ENCODE data around the gene LAD1.

The LAD1 gene

DNA sequence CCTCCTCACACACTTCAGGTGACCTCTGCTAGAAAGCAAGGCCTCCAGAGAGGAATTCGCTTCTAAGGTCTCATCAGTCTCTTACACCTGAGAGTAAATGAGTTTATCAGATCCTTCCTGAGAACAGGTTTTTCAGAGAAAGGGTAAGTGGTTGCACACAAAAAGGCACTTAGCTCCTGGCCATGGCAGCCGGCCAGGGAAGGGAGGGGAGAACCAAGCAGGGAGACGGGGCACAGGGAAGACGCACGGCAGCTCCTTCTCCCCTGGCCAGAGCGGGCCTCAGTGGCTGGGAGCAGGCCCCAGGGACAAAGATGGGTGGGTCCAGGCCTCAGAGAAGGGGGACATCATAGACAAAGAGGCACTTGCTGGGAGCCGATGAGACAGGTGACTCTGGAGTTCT is 18.0 kb downstream of the LAD1 start:
- DNase-seq (ENCODE audit: low spot score), result no peak

DNA sequence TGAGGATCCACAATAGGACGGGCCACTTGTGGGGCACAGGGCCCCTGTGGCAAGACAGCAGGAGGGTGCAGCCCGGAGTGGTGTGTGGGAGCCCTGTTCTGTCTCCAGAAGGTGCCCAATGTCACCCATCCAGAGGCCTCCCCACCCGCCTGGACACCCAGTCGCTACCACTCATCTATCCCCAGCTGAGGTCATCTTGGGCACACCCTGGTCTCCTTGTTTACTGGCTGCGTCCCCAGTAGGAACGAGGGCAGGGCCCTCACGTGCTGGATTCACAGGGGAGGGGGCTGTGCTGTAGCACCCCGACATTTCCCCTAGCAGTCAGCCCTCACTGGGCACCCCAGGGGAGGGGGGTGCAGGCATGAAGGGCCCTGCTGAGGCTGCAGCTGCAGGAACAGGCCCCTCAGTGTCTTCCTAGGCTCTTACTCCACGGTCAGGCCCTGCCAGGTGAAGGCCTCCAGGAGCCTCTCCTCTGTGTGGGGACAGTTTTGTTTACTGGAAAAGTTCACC is 19.3 kb downstream of the LAD1 start:
- DNase-seq (ENCODE audit: low spot score), result no peak
- TF ChIP-seq, protein P1, sequence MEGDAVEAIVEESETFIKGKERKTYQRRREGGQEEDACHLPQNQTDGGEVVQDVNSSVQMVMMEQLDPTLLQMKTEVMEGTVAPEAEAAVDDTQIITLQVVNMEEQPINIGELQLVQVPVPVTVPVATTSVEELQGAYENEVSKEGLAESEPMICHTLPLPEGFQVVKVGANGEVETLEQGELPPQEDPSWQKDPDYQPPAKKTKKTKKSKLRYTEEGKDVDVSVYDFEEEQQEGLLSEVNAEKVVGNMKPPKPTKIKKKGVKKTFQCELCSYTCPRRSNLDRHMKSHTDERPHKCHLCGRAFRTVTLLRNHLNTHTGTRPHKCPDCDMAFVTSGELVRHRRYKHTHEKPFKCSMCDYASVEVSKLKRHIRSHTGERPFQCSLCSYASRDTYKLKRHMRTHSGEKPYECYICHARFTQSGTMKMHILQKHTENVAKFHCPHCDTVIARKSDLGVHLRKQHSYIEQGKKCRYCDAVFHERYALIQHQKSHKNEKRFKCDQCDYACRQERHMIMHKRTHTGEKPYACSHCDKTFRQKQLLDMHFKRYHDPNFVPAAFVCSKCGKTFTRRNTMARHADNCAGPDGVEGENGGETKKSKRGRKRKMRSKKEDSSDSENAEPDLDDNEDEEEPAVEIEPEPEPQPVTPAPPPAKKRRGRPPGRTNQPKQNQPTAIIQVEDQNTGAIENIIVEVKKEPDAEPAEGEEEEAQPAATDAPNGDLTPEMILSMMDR (IDR thresholded peaks at IDR 0.05; ENCODE audit: extremely low read depth, missing control alignments), result no peak

More for the DNA sequence above, 18.0 kb downstream of the LAD1 start:
- TF ChIP-seq, protein P1 (IDR thresholded peaks at IDR 0.05; ENCODE audit: extremely low read depth, missing control alignments), result no peak

DNA sequence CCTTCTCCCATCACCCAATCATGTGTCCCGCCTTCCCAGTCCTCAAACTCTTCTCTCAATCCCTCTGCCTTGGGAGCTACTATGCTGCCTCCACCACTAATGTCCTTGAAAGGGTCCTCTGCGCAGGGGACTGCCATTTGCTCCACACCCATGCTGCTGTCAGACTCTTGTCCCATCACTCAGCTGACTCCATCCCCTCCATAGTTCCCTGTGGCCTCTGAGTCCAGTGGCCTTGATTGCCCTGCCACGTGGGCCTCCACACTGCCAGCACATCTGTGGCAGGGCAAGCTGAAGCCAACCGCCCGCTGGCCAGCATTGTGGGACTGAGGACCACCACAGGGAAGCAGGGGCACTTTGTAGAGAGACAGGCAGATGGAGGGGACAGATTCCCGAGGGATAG is 20.3 kb downstream of the LAD1 start:
- TF ChIP-seq, protein P1 (IDR thresholded peaks at IDR 0.05; ENCODE audit: extremely low read depth, missing control alignments), result no peak
- no peak for DNase-seq (ENCODE audit: low spot score)

GRCh38 chr1:201377611-201378092 is 21.5 kb downstream of the LAD1 start, which contains the start of gene TNNT2:
Gene TNNT2, minus strand, starts transcription at chr1:201377680. Its CDS starts 4,426 bp downstream, at chr1:201373254.
- DNase-seq (ENCODE audit: low spot score), result no peak
- TF ChIP-seq, protein P1 (IDR thresholded peaks at IDR 0.05; ENCODE audit: extremely low read depth, missing control alignments), result no peak

- peak; percentile 75 for DNase-seq (ENCODE audit: low spot score)
- TF ChIP-seq, protein P1 (IDR thresholded peaks at IDR 0.05; ENCODE audit: extremely low read depth, missing control alignments), result peak; percentile 60
Measured at GRCh38 chr1:201376464-201377374, 22.4 kb downstream of the LAD1 start.

DNA sequence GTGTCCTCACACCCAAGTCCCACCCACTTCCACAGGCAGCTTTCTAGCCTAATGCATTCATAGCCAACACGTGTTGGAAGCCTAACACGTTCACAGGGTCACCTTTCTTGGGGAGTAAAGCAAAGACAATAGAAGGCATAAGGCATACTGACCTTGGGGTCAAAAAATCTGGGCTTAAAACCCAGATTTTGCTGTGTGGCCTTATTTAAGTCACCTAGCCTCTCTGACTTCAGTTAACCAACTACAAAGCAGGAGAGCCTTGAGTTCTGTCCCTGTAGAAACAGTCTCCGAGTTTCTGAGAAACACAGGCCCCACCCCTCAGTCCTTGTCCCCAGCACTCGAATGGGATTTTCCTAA is 23.0 kb downstream of the LAD1 start:
- no peak for DNase-seq (ENCODE audit: low spot score)
- TF ChIP-seq, protein P1 (IDR thresholded peaks at IDR 0.05; ENCODE audit: extremely low read depth, missing control alignments), result no peak

DNA sequence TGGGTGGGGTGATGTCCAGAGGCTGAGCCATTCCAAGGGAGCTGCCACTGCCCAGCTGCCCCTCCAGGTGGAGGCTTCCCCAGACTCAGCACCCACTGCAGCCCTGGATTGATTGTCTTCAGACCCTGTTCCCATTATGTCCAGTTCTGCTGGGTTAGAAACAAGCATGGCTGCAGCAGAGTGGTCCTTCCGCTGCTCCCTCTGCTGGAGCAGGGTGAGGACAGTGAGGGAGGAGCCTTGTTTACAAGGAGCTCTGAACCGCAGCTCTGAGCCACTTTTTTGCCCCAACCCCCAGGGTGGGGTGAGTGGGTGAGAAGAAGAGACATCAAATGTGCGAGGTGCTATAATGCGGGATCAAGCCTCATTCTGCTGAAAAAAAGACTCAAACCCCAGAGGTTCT is 24.0 kb downstream of the LAD1 start:
- no peak for DNase-seq (ENCODE audit: low spot score)
- TF ChIP-seq, protein P1 (IDR thresholded peaks at IDR 0.05; ENCODE audit: extremely low read depth, missing control alignments), result no peak

Measured in GM20000 (cell line).